Erythroblast (primary cell): ENCODE data around the gene PLA2G3.

Experiments used
- GATA1 ChIP-seq: IDR thresholded peaks from 2 replicates; pipeline ENCODE4 v1.6.1; 2011; ENCODE audit warnings: low read depth, mild to moderate bottlenecking, control low read depth, low read length, moderate library complexity
- POLR2A ChIP-seq: IDR thresholded peaks from 2 replicates; pipeline ENCODE4 v1.6.1; 2011; ENCODE audit warnings: mild to moderate bottlenecking, low read length

DNA sequence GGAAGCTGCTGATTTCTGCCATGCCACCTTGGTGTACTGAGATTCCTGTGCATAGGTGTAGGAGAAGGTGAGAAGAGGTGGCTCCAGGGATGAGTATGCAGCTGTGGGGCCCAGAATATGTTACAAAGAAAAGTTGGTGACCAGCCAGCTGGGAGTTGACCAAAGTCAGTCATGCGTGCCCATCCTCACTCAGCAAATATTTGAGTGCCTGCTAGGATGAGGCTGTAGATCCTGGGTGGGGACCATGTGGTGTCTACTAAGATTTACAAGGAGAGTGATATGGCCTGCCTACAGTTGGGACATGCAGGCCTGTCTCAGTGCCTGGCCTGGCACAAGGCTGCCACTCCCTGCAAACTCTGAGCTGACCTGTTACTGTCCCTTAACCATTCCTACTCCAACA is 39.0 kb upstream of the PLA2G3 start:
- TF ChIP-seq POLR2A (no peak), GATA1 (no peak)
